Stimulated activated effector memory CD8-positive, alpha-beta T cell treated with anti-CD3 and anti-CD28 coated beads, Interleukin-12 subunit alpha, Interleukin-12 subunit beta, amount 100 ng/mL, for 72 hours (primary cell): ENCODE data around the gene CRACR2A.

Source experiments
- ATAC-seq: fragments of 150-1000 bp; cut with Tn5 transposase; 2 replicates; pipeline ENCODE4 v1.10.0; 2021
- DNase-seq, 2 donors: peaks; one replicate each; pipeline ENCODE4 v3.0.0; 2021 to 2022; ENCODE audit warnings: low spot score in 2 of 2
- H3K27ac Mint-ChIP-seq: one replicate; pipeline ENCODE4 v1.8.0; 2022; ENCODE audit warnings: mild to moderate bottlenecking, mixed read lengths
- H3K36me3 Mint-ChIP-seq: one replicate; pipeline ENCODE4 v1.8.0; 2022; ENCODE audit warnings: mild to moderate bottlenecking, mixed read lengths
- H3K4me1 Mint-ChIP-seq: one replicate; pipeline ENCODE4 v1.8.0; 2022; ENCODE audit warnings: mixed read lengths
- H3K4me3 Mint-ChIP-seq: one replicate; pipeline ENCODE4 v1.8.0; 2022; ENCODE audit warnings: mild to moderate bottlenecking, mixed read lengths
- H3K9me3 Mint-ChIP-seq: one replicate; pipeline ENCODE4 v1.8.0; 2022; ENCODE audit warnings: mixed read lengths

CRACR2A gene

GRCh38 chr12:3752741-3753486, at the start of gene CRACR2A:
Gene CRACR2A (minus strand): TSS chr12:3753109. CDS start chr12:3696999, 56,110 bp downstream.
- H3K36me3 Mint-ChIP-seq: peaks cover 37% of the 10 kb centered on the region
- H3K9me3 Mint-ChIP-seq: no peaks in the 10 kb centered on the region
- H3K4me1 Mint-ChIP-seq: peaks cover 66% of the 10 kb centered on the region
- peak within 1 kb of the TSS; percentile 89 for H3K4me3 Mint-ChIP-seq
- DNase-seq: peak; percentile 75 to 91
- ATAC-seq: peak; percentile 83
- peak within 1 kb of the TSS; percentile 99 for H3K27ac Mint-ChIP-seq

DNA sequence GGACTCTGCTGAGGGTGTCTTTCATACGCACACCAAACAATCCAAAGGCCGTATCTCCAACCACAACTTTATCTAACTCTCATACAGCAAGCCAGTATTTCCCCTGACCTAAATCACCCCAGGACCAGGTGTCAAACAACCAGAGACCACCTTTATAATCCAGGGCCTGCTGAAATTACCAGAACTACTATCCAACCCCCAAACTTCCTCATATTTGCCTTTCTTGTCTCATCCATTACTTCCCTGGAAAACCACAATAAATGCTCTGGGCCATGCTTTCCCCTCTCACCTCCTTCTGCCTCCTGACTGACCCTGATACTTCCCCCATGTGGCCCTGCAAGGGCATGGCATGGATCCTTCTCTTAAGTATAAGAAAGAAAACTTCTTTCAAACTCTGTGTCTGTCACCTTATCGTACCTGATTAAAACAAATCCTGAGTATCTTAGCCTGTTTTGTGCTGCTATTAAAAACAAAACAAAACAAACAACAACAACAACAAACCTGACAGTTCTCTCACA, 44.7 kb upstream of the CRACR2A start:
- no peak for ATAC-seq
- Mint-ChIP-seq H3K9me3 (no peaks in the 10 kb centered on the region), H3K4me3 (no peak overlapping the region), H3K36me3 (no peaks in the 10 kb centered on the region), H3K4me1 (peaks cover 5% of the 10 kb centered on the region), H3K27ac (peak overlapping the region; percentile 6)
- DNase-seq: no peak

DNA sequence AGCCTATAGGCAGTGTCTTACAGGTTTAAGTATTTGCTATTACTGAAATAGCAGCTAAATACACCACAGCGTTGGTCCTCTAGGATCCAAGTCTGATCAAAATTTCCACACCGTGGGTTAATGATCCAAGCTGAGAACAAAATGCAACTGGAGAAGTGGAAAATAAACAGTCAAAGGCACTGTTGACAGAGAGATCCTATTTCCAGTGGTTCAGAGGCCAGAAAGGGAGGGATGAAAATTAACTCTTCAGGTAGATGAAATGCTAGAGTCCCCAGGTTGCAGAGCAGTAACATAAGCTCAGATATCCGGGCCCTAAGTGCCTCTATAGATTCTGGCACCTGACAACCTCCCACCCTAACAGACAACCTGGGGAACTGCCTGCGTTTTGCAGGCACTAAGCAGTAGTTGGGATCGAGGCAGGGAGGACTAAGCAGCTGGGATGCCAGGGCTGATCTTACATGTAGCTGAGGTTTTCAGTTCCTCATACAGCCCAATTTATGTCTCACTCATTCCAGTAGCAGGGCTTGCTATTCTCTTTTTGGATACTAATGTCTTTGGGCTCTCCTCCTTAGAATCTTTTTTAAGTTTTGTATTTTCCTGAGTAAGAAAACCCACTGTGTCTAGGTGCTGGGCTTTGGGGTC, 42.7 kb upstream of the CRACR2A start:
- Mint-ChIP-seq H3K4me1 (no peaks in the 10 kb centered on the region), H3K4me3 (no peak overlapping the region), H3K27ac (no peak overlapping the region), H3K9me3 (no peaks in the 10 kb centered on the region), H3K36me3 (no peaks in the 10 kb centered on the region)
- DNase-seq (no peak), ATAC-seq (no peak)

- Mint-ChIP-seq H3K4me3 (no peak overlapping the region), H3K9me3 (no peaks in the 10 kb centered on the region), H3K4me1 (no peaks in the 10 kb centered on the region), H3K36me3 (no peaks in the 10 kb centered on the region), H3K27ac (no peak overlapping the region)
- DNase-seq: no peak
- peak; percentile 8 for ATAC-seq
These were observed 42.2 kb upstream of the CRACR2A start for GRCh38 chr12:3795066-3795465.

GRCh38 chr12:3792623-3793288, 39.8 kb upstream of the CRACR2A start:
- ATAC-seq: no peak
- no peak overlapping the region for H3K27ac Mint-ChIP-seq
- H3K9me3 Mint-ChIP-seq: no peaks in the 10 kb centered on the region
- no peaks in the 10 kb centered on the region for H3K4me1 Mint-ChIP-seq
- DNase-seq: no peak
- no peak overlapping the region for H3K4me3 Mint-ChIP-seq
- H3K36me3 Mint-ChIP-seq: no peaks in the 10 kb centered on the region

DNA sequence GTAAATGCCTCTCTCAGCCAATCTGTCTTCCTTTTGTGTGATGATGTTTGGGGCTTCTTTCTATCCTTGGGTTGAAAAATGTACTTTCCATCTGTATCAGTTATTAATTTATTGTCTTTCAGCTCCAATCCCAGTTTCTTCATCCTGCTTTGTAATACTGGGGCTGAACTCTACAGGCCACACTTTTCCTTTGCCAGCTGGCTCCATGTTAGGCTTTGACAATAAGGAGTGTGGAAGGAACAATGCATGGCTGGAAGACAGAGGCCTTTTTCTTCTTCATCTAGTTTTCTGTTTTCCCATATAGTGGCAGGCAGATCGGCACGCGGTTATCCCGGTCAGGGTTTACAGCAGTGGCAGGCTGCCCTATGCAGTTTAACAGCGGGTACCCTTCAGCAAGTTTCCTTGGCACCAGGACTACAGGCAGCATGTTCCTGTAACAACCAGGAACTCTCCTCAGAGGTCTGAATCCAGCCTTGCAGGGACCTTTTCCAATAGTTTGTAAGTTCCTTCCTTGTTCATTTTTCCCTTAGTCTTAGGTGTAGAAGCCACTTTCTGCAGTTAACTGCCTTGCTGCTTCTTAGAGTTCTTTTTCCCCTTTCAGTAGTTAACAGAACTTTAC, 38.5 kb upstream of the CRACR2A start:
- DNase-seq (no peak), ATAC-seq (no peak)
- H3K9me3 Mint-ChIP-seq: no peaks in the 10 kb centered on the region
- no peak overlapping the region for H3K4me3 Mint-ChIP-seq
- H3K36me3 Mint-ChIP-seq: no peaks in the 10 kb centered on the region
- no peak overlapping the region for H3K27ac Mint-ChIP-seq
- no peaks in the 10 kb centered on the region for H3K4me1 Mint-ChIP-seq

DNA sequence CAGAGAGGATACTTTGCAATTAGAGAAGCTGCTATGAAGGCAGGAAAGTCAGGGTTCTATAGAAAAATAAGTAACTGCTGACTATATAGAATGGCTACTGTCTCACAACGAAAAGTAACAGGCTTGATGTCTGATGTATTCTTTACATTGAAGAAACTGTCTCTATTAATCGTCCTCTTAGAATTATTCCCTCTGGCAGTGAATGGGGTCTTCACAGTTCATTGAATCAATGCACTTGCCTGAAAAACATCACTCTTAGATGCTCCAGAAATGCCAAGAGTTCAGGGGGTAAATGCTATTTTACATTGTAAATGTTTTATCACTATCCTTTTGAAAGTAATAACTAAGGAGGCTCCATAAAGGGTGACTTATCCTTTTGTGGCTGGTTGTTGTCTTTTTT, 37.7 kb upstream of the CRACR2A start:
- no peak for DNase-seq
- ATAC-seq: no peak
- no peak overlapping the region for H3K4me3 Mint-ChIP-seq
- no peaks in the 10 kb centered on the region for H3K36me3 Mint-ChIP-seq
- no peaks in the 10 kb centered on the region for H3K4me1 Mint-ChIP-seq
- H3K9me3 Mint-ChIP-seq: no peaks in the 10 kb centered on the region
- H3K27ac Mint-ChIP-seq: no peak overlapping the region

- H3K9me3 Mint-ChIP-seq: no peaks in the 10 kb centered on the region
- H3K36me3 Mint-ChIP-seq: no peaks in the 10 kb centered on the region
- H3K4me1 Mint-ChIP-seq: no peaks in the 10 kb centered on the region
- H3K27ac Mint-ChIP-seq: no peak overlapping the region
- ATAC-seq (no peak), DNase-seq (no peak)
- no peak overlapping the region for H3K4me3 Mint-ChIP-seq
These were observed 36.9 kb upstream of the CRACR2A start for GRCh38 chr12:3789838-3790237.

DNA sequence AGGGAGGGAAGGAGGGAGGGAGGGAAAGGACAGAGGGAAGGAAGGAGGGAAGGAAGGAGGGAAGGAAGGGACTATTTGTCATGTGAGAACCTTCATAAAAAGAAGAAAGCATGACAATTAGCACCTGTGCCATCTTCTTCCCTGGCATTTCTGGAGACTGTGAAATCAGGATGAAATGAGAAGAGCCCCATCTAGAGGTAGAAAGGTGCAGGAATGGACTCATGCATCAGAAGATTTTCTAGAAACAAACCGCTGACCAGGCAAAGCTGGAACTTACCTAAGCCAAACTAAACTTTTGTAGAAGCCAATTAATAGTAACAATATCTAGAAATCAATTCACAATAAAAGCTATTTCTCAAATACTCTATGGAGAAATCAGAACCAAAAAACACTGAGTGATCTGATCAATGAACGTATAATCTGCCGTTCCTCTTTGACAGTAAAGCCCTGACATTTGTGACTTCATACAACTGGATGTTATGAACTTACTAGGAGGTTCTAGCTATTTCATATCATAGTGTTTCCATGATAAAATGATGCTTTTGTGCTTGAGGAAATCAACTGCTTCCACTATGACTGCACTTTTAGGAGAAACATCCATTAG, 24.4 kb upstream of the CRACR2A start:
- DNase-seq (no peak), ATAC-seq (peak; percentile 41)
- no peaks in the 10 kb centered on the region for H3K9me3 Mint-ChIP-seq
- H3K4me3 Mint-ChIP-seq: no peak overlapping the region
- H3K27ac Mint-ChIP-seq: no peak overlapping the region
- peaks cover 8% of the 10 kb centered on the region for H3K4me1 Mint-ChIP-seq
- H3K36me3 Mint-ChIP-seq: no peaks in the 10 kb centered on the region

GRCh38 chr12:3775385-3776035, 22.6 kb upstream of the CRACR2A start:
- peak; percentile 93 for ATAC-seq
- Mint-ChIP-seq H3K27ac (no peak overlapping the region), H3K4me1 (peaks cover 15% of the 10 kb centered on the region), H3K4me3 (no peak overlapping the region), H3K36me3 (no peaks in the 10 kb centered on the region), H3K9me3 (no peaks in the 10 kb centered on the region)
- no peak for DNase-seq

DNA sequence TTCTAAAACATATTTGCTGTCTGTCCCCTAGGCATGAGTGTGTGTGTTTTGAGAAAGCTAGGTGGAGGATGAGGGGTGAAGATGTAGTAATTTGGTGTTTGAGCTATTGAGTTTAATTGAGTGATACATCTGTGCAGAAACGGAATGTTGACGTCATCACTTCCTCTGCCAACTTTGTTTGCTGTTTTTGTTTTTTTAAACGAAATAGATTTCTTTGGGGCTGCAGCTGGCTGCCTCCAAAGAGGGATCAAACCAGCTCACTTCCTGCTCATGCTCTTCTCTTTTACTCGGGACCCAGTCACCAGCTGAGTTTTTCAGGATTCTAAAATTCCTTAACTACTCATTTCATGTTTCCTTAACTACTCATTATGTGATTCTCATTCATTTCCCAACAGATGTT, 19.5 kb upstream of the CRACR2A start:
- peak overlapping the region; percentile 24 for H3K27ac Mint-ChIP-seq
- DNase-seq (no peak), ATAC-seq (peak; percentile 53)
- no peaks in the 10 kb centered on the region for H3K36me3 Mint-ChIP-seq
- H3K4me1 Mint-ChIP-seq: peaks cover 15% of the 10 kb centered on the region
- no peak overlapping the region for H3K4me3 Mint-ChIP-seq
- H3K9me3 Mint-ChIP-seq: no peaks in the 10 kb centered on the region

DNA sequence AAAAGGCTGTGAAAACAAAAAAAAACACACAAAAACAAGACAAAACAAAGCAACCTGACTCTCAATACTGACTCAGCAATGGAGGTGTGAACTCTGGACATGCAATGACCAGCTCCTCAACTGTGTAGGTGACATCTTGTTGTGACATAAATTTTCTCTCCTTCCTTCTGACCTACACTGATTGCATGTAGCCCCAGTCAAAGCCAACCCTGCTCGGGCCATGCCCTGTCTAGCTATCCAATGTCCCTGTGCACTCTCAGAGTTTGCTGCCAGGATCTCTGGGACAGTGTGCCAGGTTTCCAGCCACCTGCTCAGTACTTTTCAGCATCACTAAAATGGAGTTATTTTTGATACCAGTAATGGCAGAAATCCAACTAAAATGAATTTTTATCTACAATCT, 18.9 kb upstream of the CRACR2A start:
- no peak overlapping the region for H3K4me3 Mint-ChIP-seq
- H3K9me3 Mint-ChIP-seq: no peaks in the 10 kb centered on the region
- peak overlapping the region; percentile 24 for H3K27ac Mint-ChIP-seq
- peaks cover 15% of the 10 kb centered on the region for H3K4me1 Mint-ChIP-seq
- no peaks in the 10 kb centered on the region for H3K36me3 Mint-ChIP-seq
- ATAC-seq: peak; percentile 66
- no peak for DNase-seq

GRCh38 chr12:3770891-3771290, 18.0 kb upstream of the CRACR2A start:
- H3K9me3 Mint-ChIP-seq: no peaks in the 10 kb centered on the region
- no peaks in the 10 kb centered on the region for H3K36me3 Mint-ChIP-seq
- H3K4me1 Mint-ChIP-seq: peaks cover 21% of the 10 kb centered on the region
- no peak for ATAC-seq
- H3K4me3 Mint-ChIP-seq: no peak overlapping the region
- DNase-seq: no peak
- no peak overlapping the region for H3K27ac Mint-ChIP-seq

DNA sequence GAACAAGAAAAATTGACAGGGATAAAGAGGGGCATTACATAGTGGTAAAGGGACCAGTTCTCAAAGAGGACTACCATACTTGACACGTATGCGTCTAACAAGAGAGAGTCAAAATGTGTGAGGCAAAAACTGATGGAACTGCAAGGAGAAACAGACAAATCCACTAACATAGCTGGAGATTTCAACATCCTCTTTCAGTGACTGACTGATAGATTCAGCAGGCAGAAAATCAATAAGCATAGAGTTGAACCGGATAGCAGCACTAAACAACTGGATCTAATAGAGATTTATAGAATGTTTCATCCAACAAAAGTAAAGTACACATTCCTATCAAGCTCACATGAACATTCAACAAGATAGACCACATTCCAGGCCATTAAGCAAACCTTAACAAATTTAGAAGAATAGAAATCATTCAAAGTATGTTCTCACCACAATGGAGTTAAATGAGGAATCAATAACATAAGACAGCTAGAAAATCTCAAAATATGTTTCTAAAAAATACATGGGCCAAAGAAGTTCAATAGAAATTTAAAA, 16.1 kb upstream of the CRACR2A start:
- H3K9me3 Mint-ChIP-seq: no peaks in the 10 kb centered on the region
- peaks cover 21% of the 10 kb centered on the region for H3K4me1 Mint-ChIP-seq
- H3K36me3 Mint-ChIP-seq: no peaks in the 10 kb centered on the region
- ATAC-seq (no peak), DNase-seq (no peak)
- H3K4me3 Mint-ChIP-seq: no peak overlapping the region
- no peak overlapping the region for H3K27ac Mint-ChIP-seq
